ENCODE measurements around the gene RAB29. TPM values are rescaled to one million over a fixed set of nuclear protein-coding genes. Genes with fewer than 3 reads are reported as not detected.
"Not testable (repeated sequence)": the region's sequence is repeated elsewhere in the genome, so short reads cannot be mapped to it uniquely, and the experiment has no call there.

Gene RAB29
- total RNA-seq = 10 to 100 TPM; 25.0 TPM

- Mint-ChIP-seq H3K4me1 (ENCODE audit: low read depth) (peaks cover 53% of the 10 kb centered on the region), H3K36me3 (ENCODE audit: low read depth) (peaks cover 13% of the 10 kb centered on the region), H3K27ac (peak within 1 kb of the TSS; percentile 94), H3K27me3 (ENCODE audit: low read depth) (no peaks in the 10 kb centered on the region), H3K4me3 (peak within 1 kb of the TSS; percentile 83), H3K9me3 (no peaks in the 10 kb centered on the region)
- peak; percentile 93 for DNase-seq
- intact Hi-C loops (cut with micrococcal nuclease) = loop anchor here (1.0 to 10.0 kb wide), 7 partner anchors 25 to 490 kb away; partner anchors contain the start of genes NUCKS1 and SLC41A1
- CTCF ChIA-PET = interaction anchor here (0.9 to 2.0 kb wide), 4 partner anchors 63 to 202 kb away, joined by 4 to 7 read pairs (median 4); no protein-coding TSS in a partner anchor
Measured at GRCh38 chr1:205775015-205775716, at the start of gene RAB29. Gene RAB29, minus strand, starts transcription at chr1:205775482. Its CDS starts 526 bp downstream, at chr1:205774956.

GRCh38 chr1:205824180-205824579, 48.9 kb upstream of the RAB29 start:
- Mint-ChIP-seq H3K4me1 (ENCODE audit: low read depth) (peaks cover 22% of the 10 kb centered on the region), H3K27me3 (ENCODE audit: low read depth) (no peaks in the 10 kb centered on the region)
- CTCF ChIA-PET = no interaction called here

GRCh38 chr1:205823260-205823659, 48.0 kb upstream of the RAB29 start:
- H3K9me3 Mint-ChIP-seq; H3K4me3 Mint-ChIP-seq; H3K27ac Mint-ChIP-seq; H3K36me3 Mint-ChIP-seq (ENCODE audit: low read depth); DNase-seq; intact Hi-C loops (cut with micrococcal nuclease); H3K27me3 Mint-ChIP-seq (ENCODE audit: low read depth): not testable (repeated sequence)
- H3K4me1 Mint-ChIP-seq (ENCODE audit: low read depth) = peaks cover 25% of the 10 kb centered on the region
- CTCF ChIA-PET = interaction anchor here (0.7 kb wide), 1 partner anchor 31 kb away, joined by 3 read pairs; no protein-coding TSS in a partner anchor

More at GRCh38 chr1:205824180-205824579, 48.9 kb upstream of the RAB29 start:
- Mint-ChIP-seq H3K4me3 (no peak overlapping the region), H3K9me3 (peaks cover 1% of the 10 kb centered on the region), H3K27ac (no peak overlapping the region), H3K36me3 (ENCODE audit: low read depth) (no peaks in the 10 kb centered on the region)
- DNase-seq = no peak
- intact Hi-C loops (cut with micrococcal nuclease) = loop anchor here (1.0 kb wide), 1 partner anchor 33 kb away; no protein-coding TSS in a partner anchor

GRCh38 chr1:205822397-205822796, 47.1 kb upstream of the RAB29 start:
- intact Hi-C loops (cut with micrococcal nuclease) = no loop called here
- H3K27ac Mint-ChIP-seq = no peak overlapping the region
- CTCF ChIA-PET = no interaction called here
- peaks cover 26% of the 10 kb centered on the region for H3K4me1 Mint-ChIP-seq (ENCODE audit: low read depth)
- no peaks in the 10 kb centered on the region for H3K27me3 Mint-ChIP-seq (ENCODE audit: low read depth)
- no peaks in the 10 kb centered on the region for H3K36me3 Mint-ChIP-seq (ENCODE audit: low read depth)
- no peak for DNase-seq
- peaks cover 1% of the 10 kb centered on the region for H3K9me3 Mint-ChIP-seq
- H3K4me3 Mint-ChIP-seq = no peak overlapping the region

- CTCF ChIA-PET = no interaction called here
- no peaks in the 10 kb centered on the region for H3K27me3 Mint-ChIP-seq (ENCODE audit: low read depth)
- no peaks in the 10 kb centered on the region for H3K36me3 Mint-ChIP-seq (ENCODE audit: low read depth)
- H3K9me3 Mint-ChIP-seq = no peaks in the 10 kb centered on the region
- peaks cover 10% of the 10 kb centered on the region for H3K4me1 Mint-ChIP-seq (ENCODE audit: low read depth)
- H3K27ac Mint-ChIP-seq = no peak overlapping the region
- intact Hi-C loops (cut with micrococcal nuclease) = no loop called here
- DNase-seq = no peak
- H3K4me3 Mint-ChIP-seq = no peak overlapping the region
Measured at GRCh38 chr1:205817988-205818387, 42.7 kb upstream of the RAB29 start.

GRCh38 chr1:205817364-205817763, 42.1 kb upstream of the RAB29 start:
- no peak for DNase-seq
- Mint-ChIP-seq H3K4me3 (no peak overlapping the region), H3K27ac (no peak overlapping the region), H3K36me3 (ENCODE audit: low read depth) (no peaks in the 10 kb centered on the region), H3K9me3 (no peaks in the 10 kb centered on the region), H3K27me3 (ENCODE audit: low read depth) (no peaks in the 10 kb centered on the region), H3K4me1 (ENCODE audit: low read depth) (peaks cover 11% of the 10 kb centered on the region)
- CTCF ChIA-PET = interaction anchor here (0.6 to 1.2 kb wide), 2 partner anchors 26 to 315 kb away, joined by 3 to 4 read pairs; no protein-coding TSS in a partner anchor
- intact Hi-C loops (cut with micrococcal nuclease) = no loop called here

- DNase-seq = peak; percentile 58
- Mint-ChIP-seq H3K27ac (peak overlapping the region; percentile 69), H3K4me3 (peak overlapping the region; percentile 89), H3K4me1 (ENCODE audit: low read depth) (peaks cover 46% of the 10 kb centered on the region), H3K36me3 (ENCODE audit: low read depth) (peaks cover 10% of the 10 kb centered on the region), H3K9me3 (no peaks in the 10 kb centered on the region), H3K27me3 (ENCODE audit: low read depth) (no peaks in the 10 kb centered on the region)
- intact Hi-C loops (cut with micrococcal nuclease) = loop anchor here (1.0 to 2.0 kb wide), 4 partner anchors 35 to 182 kb away; partner anchors contain the start of genes NUCKS1 and RAB29
- CTCF ChIA-PET = no interaction called here
Measured at GRCh38 chr1:205813755-205814058, 38.4 kb upstream of the RAB29 start.

- H3K4me1 Mint-ChIP-seq (ENCODE audit: low read depth) = peaks cover 49% of the 10 kb centered on the region
- peak within 1 kb of the TSS; percentile 74 for H3K27ac Mint-ChIP-seq
- H3K4me3 Mint-ChIP-seq = peak within 1 kb of the TSS; percentile 89
- peaks cover 12% of the 10 kb centered on the region for H3K36me3 Mint-ChIP-seq (ENCODE audit: low read depth)
- intact Hi-C loops (cut with micrococcal nuclease) = loop anchor here (1.0 to 2.0 kb wide), 4 partner anchors 36 to 182 kb away; partner anchors contain the start of genes NUCKS1 and RAB29
- CTCF ChIA-PET = interaction anchor here (2.5 kb wide), 1 partner anchor 22 kb away, joined by 16 read pairs; no protein-coding TSS in a partner anchor
- H3K27me3 Mint-ChIP-seq (ENCODE audit: low read depth) = no peaks in the 10 kb centered on the region
- DNase-seq = peak; percentile 95
- H3K9me3 Mint-ChIP-seq = no peaks in the 10 kb centered on the region
Measured at GRCh38 chr1:205812878-205813754, 37.8 kb upstream of the RAB29 start, which contains the start of gene SLC41A1. Gene SLC41A1, minus strand, starts transcription at chr1:205813198. Its CDS starts 2,757 bp downstream, at chr1:205810441.

GRCh38 chr1:205812271-205812877, 37.1 kb upstream of the RAB29 start:
- H3K4me3 Mint-ChIP-seq = peak overlapping the region; percentile 88
- CTCF ChIA-PET = interaction anchor here (0.7 to 2.5 kb wide), 3 partner anchors 21 to 165 kb away, joined by 3 to 16 read pairs (median 5); no protein-coding TSS in a partner anchor
- H3K27ac Mint-ChIP-seq = peak overlapping the region; percentile 74
- H3K9me3 Mint-ChIP-seq = no peaks in the 10 kb centered on the region
- peaks cover 54% of the 10 kb centered on the region for H3K4me1 Mint-ChIP-seq (ENCODE audit: low read depth)
- H3K36me3 Mint-ChIP-seq (ENCODE audit: low read depth) = peaks cover 15% of the 10 kb centered on the region
- DNase-seq = peak; percentile 24
- H3K27me3 Mint-ChIP-seq (ENCODE audit: low read depth) = no peaks in the 10 kb centered on the region
- intact Hi-C loops (cut with micrococcal nuclease) = loop anchor here (2.0 kb wide), 1 partner anchor 36 kb away; no protein-coding TSS in a partner anchor

- CTCF ChIA-PET = interaction anchor here (0.7 to 2.5 kb wide), 3 partner anchors 20 to 166 kb away, joined by 3 to 16 read pairs (median 5); no protein-coding TSS in a partner anchor
- H3K4me3 Mint-ChIP-seq = peak overlapping the region; percentile 88
- H3K27ac Mint-ChIP-seq = no peak overlapping the region
- no peaks in the 10 kb centered on the region for H3K9me3 Mint-ChIP-seq
- peaks cover 61% of the 10 kb centered on the region for H3K4me1 Mint-ChIP-seq (ENCODE audit: low read depth)
- intact Hi-C loops (cut with micrococcal nuclease) = loop anchor here (2.0 kb wide), 1 partner anchor 37 kb away; no protein-coding TSS in a partner anchor
- DNase-seq = no peak
- H3K27me3 Mint-ChIP-seq (ENCODE audit: low read depth) = no peaks in the 10 kb centered on the region
- peaks cover 19% of the 10 kb centered on the region for H3K36me3 Mint-ChIP-seq (ENCODE audit: low read depth)
Measured at GRCh38 chr1:205811660-205812059, 36.4 kb upstream of the RAB29 start.

GRCh38 chr1:205810448-205811157, 35.3 kb upstream of the RAB29 start:
- Mint-ChIP-seq H3K9me3 (no peaks in the 10 kb centered on the region), H3K36me3 (ENCODE audit: low read depth) (peaks cover 19% of the 10 kb centered on the region), H3K27ac (peak overlapping the region; percentile 48), H3K4me3 (no peak overlapping the region), H3K27me3 (ENCODE audit: low read depth) (no peaks in the 10 kb centered on the region), H3K4me1 (ENCODE audit: low read depth) (peaks cover 71% of the 10 kb centered on the region)
- CTCF ChIA-PET = interaction anchor here (0.6 to 2.5 kb wide), 7 partner anchors 8 to 208 kb away, joined by 3 to 16 read pairs (median 3); no protein-coding TSS in a partner anchor
- intact Hi-C loops (cut with micrococcal nuclease) = no loop called here
- DNase-seq = no peak
